DMS114 treated with DMSO at 0.1 percent for 48 hours (cell line): ENCODE results near the gene FRMD3.
"Not testable (repeated sequence)": the region's sequence is repeated elsewhere in the genome, so short reads cannot be mapped to it uniquely, and the experiment has no call there.

Experiments
- DNase-seq: peaks from one replicate; lab custom pipeline; 2025; ENCODE audit not compliant: unreplicated experiment; lab: John Stamatoyannopoulos, UW

Gene FRMD3

DNA sequence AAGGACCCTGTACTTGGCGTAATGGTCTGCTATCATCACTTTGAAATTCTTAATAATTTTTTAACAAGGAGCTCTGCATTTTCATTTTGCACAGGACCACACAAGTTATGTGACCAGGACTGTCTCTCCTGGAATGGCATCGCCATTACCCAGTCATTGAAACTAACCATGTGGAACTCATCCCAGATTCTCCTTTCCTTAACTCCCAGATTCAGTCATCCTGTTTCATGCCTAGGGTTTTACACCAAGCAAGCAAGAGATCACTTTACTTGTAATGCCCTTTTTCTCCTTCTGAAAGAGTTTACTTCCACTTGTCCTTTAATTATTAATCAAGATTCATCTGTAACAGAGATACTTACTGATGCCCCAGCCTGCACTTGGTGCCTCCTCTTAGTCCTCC is 12.0 kb downstream of the FRMD3 start:
- DNase-seq = no peak

DNA sequence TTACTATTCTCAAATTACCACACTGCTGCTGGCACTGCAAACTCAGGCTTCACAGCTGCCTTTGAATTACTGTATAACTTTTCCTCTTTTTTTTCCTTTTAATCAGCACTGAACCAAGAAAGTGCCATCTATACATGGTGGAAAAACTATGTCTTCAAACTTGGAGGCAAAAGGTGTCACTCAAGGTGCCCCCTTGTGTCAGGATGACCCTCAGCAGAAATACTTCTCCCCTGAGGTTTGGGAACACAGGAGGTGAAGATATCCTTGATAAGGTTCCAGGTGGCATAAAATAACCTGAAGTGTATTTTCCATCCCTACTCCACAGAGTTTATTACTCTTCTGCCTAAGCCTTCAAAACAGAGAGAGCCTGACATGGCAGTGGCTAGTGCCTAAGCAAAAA is 14.5 kb downstream of the FRMD3 start:
- DNase-seq = no peak

DNA sequence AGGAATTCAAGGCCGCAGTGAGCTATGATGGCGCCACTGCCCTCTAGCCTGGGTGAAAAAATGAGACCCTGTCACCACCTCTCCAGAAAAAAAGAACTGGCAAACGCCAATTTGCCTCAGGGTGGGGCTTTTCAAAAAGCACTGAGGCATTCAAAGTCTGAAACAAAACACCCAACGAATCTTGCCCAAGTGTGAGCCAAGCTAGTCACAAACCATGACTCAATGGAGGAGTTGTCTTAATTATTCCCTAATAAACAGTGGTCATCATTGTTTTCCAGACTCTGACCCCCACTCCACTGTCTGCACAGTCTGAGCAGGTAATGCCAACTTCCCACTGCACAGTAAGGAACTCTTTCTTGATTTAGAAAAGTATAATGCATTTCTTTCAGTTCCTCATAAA is 16.8 kb downstream of the FRMD3 start:
- DNase-seq = no peak

DNA sequence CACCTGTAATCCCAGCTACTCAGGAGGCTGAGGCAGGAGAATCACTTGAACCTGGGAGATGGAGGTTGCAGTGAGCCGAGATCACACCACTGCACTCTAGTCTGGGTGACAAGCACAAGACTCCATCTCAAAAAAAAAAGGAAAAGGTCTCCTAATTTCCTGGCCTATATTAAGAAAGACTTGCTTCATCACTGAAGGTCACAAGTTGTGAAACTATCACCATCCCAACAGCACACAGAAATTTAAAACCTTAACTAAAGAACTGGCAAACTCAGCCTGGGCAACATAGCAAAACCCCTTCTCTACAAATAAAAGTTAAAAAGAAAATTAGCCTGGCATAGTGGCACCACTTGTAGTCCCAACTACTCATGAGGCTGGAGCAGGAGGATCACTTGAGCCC is 17.2 kb downstream of the FRMD3 start:
- DNase-seq = no peak

DNA sequence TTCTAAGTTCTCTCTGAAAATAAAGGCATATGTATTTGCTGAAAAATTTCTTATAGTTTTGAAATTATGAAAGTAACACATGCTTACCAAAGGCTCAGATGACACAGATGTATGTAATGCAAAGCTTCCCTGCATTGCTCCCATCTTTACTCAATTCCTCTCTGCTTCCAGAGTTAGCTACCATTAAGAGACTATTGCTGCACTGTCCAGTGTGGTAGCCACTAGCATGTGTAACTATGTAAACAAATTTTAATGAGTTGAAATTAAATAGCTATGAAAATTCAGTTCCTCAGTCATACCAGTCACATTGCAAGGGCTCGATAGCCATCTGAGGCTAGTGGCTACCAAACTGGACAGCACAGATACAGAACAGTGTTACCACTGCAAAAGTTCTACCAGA is 17.9 kb downstream of the FRMD3 start:
- DNase-seq = no peak

DNA sequence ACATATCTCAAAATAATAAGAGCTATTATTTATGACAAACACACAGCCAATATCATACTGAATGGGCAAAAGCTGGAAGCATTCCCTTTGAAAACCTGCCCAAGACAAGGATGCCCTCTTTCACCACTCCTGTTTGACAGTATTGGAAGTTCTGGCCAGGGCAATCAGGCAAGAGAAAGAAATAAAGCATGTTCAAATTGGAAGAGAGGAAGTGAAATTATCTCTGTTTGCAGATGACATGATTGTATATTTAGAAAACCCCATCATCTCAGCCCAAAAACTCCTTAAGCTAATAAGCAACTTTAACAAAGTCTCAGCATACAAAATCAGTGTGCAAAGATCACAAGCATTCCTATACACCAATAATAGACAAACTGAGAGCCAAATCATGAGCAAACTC is 20.2 kb downstream of the FRMD3 start:
- not testable (repeated sequence) for DNase-seq

DNA sequence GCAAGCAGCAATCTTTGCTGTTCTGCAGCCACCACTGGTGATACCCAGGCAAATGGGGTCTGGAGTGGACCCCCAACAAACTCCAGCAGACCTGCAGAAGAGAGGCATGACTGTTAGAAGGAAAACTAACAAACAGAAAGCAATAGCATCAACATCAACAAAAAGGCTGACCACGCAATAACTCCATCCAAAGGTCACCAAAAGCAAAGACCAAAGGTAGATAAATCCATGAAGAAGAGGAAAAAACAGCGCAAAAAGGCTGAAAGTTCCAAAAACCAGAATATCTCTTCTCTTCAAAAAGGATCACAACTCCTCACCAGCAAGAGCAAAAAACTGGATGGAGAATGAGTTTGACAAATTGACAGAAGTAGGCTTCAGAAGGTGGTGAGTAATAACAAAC is 23.4 kb downstream of the FRMD3 start:
- DNase-seq = no peak

DNA sequence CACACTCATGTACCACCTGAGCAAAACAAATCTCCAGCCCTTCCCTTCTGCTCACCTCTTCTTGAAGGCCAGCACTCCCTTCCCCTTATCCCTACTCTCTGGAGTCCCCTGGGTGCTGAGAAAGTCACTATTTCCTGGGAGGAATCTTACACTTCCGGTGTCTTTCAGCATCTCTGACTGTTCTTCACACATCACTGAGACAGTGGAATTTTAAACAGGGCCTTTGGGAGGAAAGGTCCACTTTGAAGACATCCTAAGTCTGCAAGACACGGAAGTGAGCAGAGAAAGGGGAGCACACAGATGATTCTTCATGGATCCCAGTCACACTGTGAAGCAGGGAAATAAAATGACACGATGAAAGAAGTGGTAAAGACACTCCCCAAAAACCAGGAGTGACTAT is 25.6 kb downstream of the FRMD3 start:
- no peak for DNase-seq

DNA sequence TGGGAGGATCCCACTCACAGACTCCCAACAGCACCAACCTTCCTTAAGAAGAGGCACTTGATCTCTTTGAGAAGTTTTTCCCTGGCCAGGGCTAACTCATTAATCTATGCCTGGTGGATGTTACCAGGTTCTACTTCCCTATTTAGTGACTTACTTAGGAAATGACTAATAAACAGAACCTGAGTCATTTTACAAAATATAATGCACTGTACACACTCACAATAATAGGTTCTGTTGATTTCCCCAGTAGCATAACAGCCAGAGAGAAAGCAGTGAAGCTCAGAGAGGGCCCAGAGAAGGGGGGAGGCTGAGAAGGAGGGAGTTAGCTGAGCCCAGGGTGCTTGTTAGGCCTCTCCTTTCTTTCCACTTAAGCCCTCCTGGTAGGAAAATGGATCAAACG is 27.1 kb downstream of the FRMD3 start:
- DNase-seq = no peak

DNA sequence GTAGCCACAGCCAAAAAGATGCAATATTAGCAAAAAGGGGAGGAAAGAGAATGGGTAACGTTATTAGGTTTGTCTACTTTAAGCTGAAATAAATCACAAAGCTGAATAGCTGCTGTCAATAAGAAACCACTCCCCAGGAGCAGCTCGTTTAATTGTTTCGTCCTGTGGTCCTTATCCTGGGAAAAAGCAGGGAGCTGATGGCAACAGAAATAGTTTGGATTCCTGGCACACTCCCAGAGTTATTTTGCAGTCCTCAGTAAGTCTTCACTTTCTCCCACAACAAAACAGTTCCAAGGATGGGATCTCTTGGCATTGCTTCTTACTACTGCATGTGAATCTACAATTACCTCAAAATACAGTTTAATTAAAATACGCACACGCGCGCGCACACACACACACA is 28.8 kb downstream of the FRMD3 start:
- DNase-seq = no peak

DNA sequence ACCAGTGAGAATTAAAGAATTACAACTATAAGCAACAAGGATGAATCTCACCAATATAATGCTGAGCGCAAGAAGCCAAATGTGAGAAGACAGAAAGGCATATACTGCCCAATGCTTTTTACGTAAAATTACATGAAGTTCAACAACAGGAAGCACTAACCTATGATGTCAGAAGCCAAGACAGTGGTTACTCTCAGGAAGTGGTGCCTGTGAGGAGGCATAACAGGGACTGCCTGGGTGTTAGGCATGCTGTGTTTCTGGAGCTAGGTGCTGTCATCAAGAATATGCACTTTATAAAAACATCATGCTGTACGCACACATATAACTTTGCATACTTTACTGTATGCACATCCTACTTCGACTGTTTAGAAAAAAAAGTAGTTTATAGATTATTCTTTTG is 30.1 kb downstream of the FRMD3 start:
- no peak for DNase-seq

DNA sequence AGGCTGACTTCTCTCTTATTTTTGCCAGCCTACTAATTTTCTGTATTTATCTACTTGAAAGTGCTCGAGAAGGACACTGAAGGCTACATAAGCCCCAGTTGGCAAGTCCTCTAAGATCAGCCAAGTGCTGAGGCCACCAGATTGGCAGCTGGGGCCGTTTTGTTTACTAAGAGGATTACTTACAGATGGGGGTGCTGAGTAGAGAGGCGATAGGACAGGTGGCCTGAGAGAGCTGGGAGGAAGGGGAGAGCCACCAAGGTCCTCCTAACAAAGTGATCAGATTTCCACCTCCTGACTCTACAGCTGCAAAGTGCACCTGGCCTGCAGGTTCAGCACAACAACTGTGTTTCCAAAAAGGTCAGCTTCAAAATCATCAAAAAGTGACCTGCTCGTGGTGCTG is 32.9 kb downstream of the FRMD3 start:
- DNase-seq = no peak

DNA sequence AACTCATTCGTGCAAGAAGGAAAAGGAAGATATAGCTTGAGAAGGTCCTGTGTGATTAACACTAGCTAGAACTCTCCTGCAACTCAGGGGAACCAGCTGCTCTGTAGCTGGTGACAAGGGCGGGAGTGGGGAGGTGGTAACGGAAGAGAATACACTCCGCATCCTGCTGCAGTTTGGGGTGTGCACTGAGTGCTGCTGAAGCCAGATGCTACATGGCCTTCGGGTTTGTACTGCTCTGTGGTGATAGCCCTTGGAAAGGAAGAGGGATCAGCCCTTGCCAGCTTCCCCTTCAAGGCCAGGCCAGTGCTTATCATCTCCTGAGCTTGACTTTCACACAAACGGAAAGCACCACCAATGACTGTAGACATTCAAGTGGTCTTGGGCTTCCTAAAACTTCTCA is 34.3 kb downstream of the FRMD3 start:
- no peak for DNase-seq

DNA sequence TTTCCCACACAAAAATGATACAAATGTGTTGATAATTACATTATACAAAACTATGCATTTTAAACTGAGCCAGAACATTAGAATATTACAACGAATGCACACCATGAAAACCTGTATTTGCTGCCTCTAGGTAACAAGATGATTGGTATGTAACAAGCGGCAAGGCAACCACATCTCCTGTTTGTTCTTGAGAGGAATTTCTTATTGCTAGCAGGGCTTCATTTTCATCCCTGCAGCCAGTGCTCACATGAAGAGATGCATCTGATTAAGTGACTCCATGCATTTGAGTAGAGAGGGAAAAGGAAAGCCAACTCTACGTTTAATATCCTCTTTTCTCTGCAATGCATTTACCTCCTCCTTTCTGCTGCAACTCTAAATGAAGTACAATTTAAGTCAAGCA is 36.6 kb downstream of the FRMD3 start:
- DNase-seq = no peak

DNA sequence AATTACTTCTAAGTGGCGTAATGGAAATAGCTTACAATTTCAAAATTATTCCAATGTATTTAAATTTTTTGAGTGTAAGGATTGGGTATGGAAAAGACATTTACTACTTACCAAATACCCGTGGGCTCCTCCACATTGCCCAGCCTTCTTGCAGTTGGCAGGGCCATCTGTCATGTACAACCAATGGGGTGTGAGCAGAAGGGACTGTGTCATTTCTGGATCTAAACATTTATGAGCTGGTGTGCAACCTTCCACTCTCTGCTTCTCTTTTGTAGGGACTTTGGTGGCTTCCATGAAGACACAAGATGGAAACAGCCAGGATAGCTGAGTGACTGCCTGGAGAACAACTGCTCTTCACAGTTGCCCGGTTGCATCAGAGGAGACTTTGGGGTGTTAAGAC is 40.8 kb downstream of the FRMD3 start:
- no peak for DNase-seq

DNA sequence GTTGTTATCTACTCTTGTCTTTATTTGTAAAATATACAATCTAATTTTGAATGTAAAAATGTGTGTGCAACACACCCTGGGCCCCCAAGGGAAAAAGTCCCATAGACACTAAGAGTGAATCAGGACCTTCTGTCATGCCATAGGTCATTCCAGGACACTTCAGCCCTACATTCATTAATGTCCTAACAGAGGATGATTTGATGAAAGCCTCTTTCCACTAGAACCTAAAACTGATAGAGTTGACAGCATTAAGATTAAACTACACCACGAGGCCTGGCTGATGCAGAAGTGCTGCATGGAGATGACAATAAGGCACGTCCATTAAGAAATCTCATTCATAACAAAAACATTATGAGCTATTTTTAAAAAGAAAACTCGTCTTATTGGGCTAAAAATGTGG is 46.2 kb downstream of the FRMD3 start:
- no peak for DNase-seq

DNA sequence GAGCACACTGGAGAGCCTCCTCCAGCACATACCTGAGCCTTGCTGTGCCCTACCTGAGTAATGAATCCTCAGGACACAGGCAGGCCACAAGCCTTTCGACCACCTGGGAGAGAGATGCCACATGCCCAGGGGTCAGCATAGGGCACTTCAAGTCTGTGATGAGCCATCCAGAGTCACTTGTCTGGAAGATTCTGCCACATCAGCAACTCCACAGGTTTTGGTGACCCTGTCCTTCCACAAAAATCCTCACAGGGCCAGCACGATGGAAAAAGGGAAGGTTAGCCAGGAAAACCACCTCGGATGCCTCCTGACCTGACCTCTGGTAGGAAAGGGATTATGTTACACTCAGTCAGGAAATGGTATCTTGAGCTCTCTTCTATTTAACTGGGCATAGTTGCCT is 46.8 kb downstream of the FRMD3 start:
- no peak for DNase-seq

DNA sequence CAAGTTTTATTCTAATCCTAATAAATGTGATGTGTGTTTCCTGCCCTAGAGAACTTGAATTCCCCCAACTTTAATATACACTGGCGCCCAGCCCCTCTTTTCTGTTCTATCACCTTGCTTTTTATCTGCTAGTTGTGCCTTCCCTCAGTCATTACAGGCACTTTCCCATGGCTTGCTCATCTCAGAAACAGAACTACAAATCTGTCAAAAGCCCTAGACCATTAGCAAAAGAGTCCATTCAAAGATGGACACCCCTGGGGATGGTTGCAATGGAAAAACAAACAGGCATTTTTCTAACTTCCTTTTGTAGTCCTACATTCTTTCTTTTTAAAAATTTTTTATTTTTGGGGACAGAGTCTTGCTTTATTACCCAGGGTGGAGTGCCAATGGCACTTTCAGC is 48.2 kb downstream of the FRMD3 start:
- no peak for DNase-seq

DNA sequence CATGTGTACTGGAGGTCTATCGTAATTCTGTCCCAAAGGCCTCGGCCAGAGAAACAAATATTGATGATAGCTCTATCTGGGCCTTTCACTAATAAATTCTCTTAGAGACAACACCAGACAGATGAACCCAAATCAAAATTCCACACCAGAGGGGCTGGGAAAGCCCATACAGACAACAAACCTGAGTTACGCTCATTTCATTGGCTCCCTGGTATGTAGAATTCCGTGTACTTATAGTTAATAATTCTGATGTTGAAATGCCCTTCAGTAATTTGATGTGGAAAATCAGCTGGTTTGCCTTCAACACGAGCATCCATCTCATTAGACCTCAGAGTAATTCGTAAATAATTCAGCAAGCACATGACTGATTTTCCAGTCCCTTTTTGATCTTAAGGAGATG is 53.2 kb downstream of the FRMD3 start:
- DNase-seq = no peak

DNA sequence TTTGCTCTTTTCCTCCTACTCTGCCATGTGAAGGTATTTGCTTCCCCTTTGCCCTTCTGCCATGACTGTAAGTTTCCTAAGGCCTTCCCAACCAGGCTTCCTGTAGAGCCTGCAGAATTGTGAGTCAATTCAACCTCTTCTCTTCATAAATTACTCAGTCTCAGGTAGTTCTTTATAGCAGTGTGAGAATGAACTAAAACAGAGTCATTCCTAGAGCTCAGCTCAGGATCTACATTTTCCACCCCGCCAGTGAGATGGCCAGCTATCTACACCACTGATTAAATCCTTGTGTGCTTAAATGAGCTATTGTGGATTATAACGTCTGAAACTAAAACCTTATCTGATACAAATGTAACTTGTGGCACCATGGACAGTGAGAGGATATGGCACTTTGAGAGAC is 55.0 kb downstream of the FRMD3 start:
- DNase-seq = no peak

DNA sequence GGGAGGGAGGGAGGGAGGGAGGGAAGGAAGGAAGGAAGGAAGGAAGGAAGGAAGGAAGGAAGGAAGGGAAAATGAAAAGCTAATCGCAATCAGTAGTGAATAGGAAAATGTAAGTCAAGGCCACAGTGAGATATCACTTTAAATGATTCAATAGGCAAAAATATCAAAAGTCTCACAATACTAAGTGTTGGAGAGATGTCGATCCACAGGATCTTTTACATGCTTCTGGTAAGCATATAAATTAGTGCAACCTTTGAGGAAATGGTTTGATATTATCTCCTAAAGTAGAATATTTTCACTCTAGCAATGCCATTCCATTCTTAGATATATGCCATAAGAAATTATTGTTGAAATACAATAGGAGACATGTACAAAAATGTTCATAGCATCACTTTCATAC is 58.4 kb downstream of the FRMD3 start:
- no peak for DNase-seq

DNA sequence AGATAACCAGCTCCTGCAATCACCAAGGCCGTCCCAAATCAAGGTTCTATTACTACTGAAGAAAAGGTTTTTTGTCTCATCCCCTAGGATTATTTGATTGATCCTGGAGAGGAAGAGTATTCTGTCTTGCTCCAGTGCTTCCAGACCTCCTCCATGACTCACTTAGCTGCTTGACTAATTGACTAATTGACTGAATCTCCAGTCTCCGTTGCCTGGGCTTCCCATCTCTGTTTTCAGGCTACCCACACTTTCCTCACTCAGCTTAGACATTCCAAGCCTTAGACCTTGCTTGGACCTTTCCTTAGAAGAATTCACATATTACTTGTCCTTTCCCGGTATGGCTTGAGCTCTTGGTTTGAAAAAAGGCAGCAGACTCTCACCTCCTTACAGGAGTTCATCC is 60.6 kb downstream of the FRMD3 start:
- no peak for DNase-seq

DNA sequence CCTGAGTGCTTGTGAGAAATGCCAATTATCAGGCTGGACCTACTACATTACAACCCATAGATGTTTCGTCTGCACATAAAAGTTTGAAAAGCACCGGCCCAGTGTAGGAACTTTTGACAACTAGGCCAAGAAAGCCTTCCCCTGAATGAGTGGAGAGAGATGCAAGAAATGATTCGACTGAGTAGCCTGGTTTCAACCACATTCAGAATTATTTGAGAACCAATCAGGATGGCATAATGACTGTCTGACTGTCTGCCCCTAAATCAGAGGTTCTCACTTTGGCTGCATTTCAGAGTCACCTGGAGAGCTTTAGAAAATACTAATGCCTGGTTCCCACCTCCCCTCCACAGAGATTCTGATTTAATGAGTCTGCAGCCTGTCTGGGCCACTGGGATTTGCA is 61.1 kb downstream of the FRMD3 start:
- no peak for DNase-seq

DNA sequence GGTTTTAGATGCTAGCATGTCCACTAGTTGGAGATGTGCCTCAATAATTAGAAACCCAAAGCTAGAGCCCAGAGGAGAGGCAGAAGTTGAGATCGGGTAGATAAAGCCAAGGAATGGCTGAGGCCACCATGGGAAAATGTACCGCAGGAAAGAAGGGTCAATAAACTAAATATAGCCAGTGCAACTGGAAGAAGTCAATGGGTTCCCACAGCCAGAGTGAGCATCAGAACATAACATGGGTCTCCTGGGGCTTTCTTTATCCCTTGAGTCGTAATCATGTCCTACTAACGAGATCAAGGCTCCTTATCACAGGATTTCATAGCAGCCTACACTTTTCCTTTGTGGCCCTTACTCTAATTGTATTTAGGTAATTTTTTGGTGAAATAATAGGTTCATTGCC is 61.7 kb downstream of the FRMD3 start:
- DNase-seq = no peak
